Coronary artery (tissue), 2 donors: ENCODE measurements around the gene PIEZO2.

ENCODE experiments used
- DNase-seq: peaks from one replicate; pipeline ENCODE4 v3.0.0-alpha.2; 2017; ENCODE audit warnings: low spot score
- H3K27ac ChIP-seq, 2 donors: fragments of 200-600 bp; sonication (generic); one replicate each; pipeline ENCODE4 v1.5.1; 2016 to 2019
- H3K4me3 ChIP-seq: fragments of 200-600 bp; sonication (generic); 2 replicates; pipeline ENCODE4 v1.5.1; 2016; ENCODE audit warnings: mild to moderate bottlenecking, moderate library complexity
- TF ChIP-seq, protein P1 (sequence below): fragments of 200-600 bp; sonication (generic); IDR thresholded peaks from one replicate; pipeline ENCODE4 v1.5.1; 2019; ENCODE audit warnings: antibody characterized with exemption

PIEZO2 gene

DNA sequence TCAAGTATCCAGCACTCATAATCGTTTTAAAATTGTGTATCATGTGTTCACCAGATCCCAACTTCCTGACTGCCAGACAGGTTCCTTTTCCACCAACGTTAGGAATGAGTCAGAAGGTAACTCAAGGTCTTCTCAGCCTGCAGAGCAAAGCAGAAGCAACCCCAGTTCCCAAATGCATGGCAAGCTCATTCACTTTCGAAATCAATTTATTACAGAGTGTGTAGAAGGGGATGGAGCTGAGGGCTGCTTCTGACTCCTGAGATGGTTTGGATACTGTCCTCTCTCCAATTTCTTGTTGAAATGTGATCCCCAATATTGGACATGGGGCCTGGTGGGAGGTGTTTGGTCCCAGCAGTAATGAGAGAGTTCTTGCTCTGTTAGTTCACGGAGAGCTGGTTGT lies 114.5 kb downstream of the PIEZO2 start:
- no peak overlapping the region for H3K27ac ChIP-seq
- no peak overlapping the region for H3K4me3 ChIP-seq
- no peak for DNase-seq
- TF ChIP-seq, protein P1, sequence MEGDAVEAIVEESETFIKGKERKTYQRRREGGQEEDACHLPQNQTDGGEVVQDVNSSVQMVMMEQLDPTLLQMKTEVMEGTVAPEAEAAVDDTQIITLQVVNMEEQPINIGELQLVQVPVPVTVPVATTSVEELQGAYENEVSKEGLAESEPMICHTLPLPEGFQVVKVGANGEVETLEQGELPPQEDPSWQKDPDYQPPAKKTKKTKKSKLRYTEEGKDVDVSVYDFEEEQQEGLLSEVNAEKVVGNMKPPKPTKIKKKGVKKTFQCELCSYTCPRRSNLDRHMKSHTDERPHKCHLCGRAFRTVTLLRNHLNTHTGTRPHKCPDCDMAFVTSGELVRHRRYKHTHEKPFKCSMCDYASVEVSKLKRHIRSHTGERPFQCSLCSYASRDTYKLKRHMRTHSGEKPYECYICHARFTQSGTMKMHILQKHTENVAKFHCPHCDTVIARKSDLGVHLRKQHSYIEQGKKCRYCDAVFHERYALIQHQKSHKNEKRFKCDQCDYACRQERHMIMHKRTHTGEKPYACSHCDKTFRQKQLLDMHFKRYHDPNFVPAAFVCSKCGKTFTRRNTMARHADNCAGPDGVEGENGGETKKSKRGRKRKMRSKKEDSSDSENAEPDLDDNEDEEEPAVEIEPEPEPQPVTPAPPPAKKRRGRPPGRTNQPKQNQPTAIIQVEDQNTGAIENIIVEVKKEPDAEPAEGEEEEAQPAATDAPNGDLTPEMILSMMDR: no peak

DNA sequence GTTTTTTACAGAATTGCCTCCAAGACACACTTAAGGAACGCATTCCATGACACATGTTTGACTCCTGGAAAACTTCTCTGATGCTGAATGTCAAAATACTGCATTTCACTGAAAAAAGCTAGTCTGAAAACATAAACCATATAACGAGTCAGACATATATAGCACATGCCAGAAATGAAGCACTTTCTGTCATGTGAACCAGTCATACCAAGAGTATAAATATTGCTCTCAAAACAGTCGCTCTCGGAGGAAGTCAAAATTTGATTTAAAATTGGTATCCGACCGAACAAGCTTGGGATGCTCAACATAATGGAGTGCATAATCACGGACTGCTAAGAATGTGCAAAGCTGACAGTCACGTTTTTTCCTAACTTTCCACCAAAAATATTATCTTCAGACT lies 115.9 kb downstream of the PIEZO2 start:
- TF ChIP-seq, protein P1: no peak
- DNase-seq: no peak
- H3K4me3 ChIP-seq: no peak overlapping the region
- H3K27ac ChIP-seq: no peak overlapping the region

DNA sequence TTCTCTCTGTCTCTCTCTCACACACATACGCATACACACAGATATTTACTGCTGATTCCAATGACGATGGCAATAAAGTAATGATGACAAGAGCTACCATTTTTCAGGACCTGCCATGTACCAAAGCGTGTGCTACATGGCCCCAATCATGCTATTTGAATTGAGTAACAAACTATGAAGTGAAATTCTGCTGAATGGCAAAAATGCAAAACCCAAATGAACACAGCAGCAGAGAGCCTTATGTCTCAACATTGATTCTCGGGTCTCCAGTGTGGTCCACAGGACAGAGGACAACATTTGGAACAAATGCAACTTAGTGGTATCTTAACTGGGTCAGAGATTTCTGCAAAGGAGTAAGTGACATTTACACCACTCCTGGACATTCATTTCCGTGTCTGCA lies 117.4 kb downstream of the PIEZO2 start:
- H3K27ac ChIP-seq: no peak overlapping the region
- TF ChIP-seq, protein P1: no peak
- H3K4me3 ChIP-seq: no peak overlapping the region

DNA sequence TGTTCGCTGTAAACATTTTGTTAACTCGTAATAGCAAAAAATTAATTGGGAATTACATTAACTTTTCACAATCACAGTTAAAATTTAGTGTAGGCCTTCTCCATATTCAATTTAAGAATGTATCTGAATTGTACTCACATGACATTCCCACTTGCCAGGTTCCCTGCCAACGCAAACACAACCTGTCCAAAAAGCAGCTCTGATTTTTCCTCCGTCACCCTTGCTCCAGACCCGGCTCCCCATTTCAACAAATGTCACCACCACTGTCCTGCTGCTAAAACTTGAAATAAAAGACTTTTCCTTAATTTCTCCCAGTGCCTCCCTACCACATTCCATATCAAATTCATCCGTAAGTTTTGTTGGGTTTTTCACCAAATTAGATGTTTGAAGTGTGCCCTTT lies 120.3 kb downstream of the PIEZO2 start:
- no peak for DNase-seq
- Histone ChIP-seq H3K27ac (no peak overlapping the region), H3K4me3 (no peak overlapping the region)
- TF ChIP-seq, protein P1: no peak

More for the DNA sequence above, 117.4 kb downstream of the PIEZO2 start:
- DNase-seq: no peak

DNA sequence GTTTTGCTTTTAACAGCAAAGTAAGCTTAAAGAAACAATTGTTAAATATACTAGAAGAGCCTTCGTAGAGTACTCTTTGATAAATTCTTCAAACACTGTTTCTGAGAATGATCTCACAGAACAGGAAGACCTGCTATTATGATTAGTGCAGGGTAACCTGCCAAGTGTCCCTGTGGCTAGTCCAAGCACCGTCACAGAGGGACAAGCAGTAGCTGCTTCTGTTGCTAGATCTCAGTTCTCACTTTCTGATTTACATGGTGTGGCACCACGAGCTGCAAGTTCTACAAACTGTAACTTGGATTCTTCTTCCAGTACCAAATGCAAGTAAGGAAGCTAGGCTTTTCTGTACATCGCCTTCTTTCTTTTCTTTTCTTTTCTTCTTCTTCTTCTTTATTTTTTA lies 121.5 kb downstream of the PIEZO2 start:
- no peak overlapping the region for H3K27ac ChIP-seq
- TF ChIP-seq, protein P1: no peak
- DNase-seq: no peak
- H3K4me3 ChIP-seq: no peak overlapping the region

DNA sequence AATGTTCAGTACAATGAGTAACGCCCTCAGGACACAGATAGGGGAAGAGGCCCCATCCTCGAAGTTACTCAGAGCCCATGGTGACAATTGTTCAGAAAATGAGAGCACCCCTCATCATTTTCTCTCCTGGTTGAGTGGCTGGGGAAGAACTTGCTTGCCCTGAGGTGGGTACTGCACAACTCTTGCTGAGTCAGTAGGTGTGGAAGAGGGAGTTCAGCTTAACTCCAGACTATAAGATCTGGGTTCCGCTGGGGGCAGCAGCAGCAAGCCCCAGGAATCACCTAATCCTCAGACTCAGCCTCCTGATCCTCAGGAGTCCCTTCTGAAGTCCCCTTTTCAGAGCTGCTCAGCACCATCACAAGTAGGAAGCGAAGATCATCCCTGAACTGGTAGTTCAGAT lies 123.7 kb downstream of the PIEZO2 start:
- TF ChIP-seq, protein P1: no peak
- Histone ChIP-seq H3K4me3 (no peak overlapping the region), H3K27ac (no peak overlapping the region)
- DNase-seq: no peak

DNA sequence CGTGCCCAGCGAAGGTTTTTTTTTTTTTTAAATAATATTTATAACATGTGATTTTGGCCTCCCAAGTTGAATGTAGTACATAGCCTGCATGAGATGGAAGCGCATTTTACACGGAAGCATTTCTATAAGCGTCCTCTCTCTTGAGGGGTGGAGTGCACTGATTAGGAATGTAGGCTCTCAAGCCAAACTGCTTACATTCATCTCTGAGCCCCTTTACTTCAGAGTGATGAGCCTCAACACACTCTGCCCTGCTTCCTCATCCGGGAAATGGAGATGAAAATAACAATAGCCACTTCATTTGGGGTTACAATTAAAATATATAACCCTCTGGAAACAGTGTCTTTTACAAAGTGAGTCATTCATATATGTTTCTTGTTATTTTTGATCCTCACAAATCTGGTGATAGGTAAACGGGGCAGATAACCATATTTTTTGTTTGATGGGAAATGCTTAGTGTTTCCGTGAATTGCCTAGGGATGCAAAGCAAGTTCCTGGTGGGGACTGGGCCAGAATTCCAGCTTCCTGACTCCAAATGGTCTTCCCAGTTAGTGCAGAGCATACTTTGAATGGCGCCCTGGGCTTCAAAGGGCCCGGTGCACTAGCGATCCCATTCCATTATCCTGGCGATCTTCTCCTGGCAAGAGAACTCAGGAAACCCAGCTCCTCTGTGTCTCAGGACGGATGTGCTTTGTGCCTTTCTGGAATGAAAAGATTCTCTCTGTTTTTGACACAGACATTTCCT lies 124.3 kb downstream of the PIEZO2 start:
- no peak for DNase-seq
- TF ChIP-seq, protein P1: no peak
- Histone ChIP-seq H3K4me3 (no peak overlapping the region), H3K27ac (no peak overlapping the region)
